GM12873 (cell line): Measurements from ENCODE around the gene DTX4.

Experiments used
- TF ChIP-seq, protein P1 (sequence below): IDR thresholded peaks from 2 replicates; pipeline ENCODE4 v1.5.1; 2012; ENCODE audit warnings: low read depth, mild to moderate bottlenecking, moderate library complexity, low read length, control low read depth; ENCODE audit not compliant: insufficient read depth; ENCODE audit errors: missing control alignments

The DTX4 gene

GRCh38 chr11:59204746-59205145 is 32.8 kb downstream of the DTX4 start:
- TF ChIP-seq, protein P1, sequence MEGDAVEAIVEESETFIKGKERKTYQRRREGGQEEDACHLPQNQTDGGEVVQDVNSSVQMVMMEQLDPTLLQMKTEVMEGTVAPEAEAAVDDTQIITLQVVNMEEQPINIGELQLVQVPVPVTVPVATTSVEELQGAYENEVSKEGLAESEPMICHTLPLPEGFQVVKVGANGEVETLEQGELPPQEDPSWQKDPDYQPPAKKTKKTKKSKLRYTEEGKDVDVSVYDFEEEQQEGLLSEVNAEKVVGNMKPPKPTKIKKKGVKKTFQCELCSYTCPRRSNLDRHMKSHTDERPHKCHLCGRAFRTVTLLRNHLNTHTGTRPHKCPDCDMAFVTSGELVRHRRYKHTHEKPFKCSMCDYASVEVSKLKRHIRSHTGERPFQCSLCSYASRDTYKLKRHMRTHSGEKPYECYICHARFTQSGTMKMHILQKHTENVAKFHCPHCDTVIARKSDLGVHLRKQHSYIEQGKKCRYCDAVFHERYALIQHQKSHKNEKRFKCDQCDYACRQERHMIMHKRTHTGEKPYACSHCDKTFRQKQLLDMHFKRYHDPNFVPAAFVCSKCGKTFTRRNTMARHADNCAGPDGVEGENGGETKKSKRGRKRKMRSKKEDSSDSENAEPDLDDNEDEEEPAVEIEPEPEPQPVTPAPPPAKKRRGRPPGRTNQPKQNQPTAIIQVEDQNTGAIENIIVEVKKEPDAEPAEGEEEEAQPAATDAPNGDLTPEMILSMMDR = no peak

- TF ChIP-seq, protein P1 = no peak
Measured at GRCh38 chr11:59205648-59206047, 33.7 kb downstream of the DTX4 start.

GRCh38 chr11:59206635-59207034 is 34.7 kb downstream of the DTX4 start:
- TF ChIP-seq, protein P1 = peak; percentile 78

DNA sequence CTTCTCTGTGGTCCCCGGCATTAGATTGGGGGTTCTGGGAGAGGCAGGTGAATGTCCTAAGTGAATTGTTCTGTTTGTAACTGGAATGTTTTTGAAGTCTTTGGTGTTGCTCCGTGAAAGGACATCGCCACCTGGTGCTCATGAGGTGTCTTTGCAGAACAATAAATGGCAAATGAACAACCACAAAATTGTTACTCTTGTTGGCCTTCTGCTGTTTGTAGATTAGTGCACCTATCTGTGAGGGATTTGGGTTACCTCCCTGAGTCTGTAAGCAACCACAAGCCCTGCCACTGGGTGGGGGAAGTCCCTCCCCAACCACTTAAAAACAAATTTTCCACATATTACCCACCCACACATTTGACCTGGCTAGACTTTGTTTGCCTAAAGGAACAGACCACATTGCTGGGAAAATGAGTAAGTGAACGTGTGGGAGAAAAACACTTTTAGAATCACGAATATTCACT is 36.1 kb downstream of the DTX4 start:
- TF ChIP-seq, protein P1 = peak; percentile 82

- TF ChIP-seq, protein P1 = no peak
Measured at GRCh38 chr11:59208956-59209355, 37.0 kb downstream of the DTX4 start.

DNA sequence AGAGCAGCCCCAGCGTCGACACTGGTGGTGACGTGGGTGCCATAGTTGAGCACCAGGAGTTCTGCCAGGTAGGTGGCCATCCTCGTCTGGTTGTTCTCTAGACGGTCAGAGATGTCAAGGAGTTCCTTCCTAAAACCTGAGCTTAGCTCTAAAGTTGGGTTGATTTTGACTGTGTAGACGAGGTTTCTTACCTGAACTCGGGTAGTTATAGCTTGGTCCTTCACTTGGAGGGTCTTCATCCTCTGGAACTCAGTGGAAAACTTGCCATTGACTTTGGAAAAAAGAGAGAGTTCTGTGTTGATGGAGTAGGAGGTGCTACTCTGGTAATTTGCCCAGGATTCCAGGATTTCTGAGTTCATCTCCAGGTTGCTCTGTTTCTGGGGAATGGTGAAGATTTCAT is 40.3 kb downstream of the DTX4 start:
- TF ChIP-seq, protein P1 = no peak

DNA sequence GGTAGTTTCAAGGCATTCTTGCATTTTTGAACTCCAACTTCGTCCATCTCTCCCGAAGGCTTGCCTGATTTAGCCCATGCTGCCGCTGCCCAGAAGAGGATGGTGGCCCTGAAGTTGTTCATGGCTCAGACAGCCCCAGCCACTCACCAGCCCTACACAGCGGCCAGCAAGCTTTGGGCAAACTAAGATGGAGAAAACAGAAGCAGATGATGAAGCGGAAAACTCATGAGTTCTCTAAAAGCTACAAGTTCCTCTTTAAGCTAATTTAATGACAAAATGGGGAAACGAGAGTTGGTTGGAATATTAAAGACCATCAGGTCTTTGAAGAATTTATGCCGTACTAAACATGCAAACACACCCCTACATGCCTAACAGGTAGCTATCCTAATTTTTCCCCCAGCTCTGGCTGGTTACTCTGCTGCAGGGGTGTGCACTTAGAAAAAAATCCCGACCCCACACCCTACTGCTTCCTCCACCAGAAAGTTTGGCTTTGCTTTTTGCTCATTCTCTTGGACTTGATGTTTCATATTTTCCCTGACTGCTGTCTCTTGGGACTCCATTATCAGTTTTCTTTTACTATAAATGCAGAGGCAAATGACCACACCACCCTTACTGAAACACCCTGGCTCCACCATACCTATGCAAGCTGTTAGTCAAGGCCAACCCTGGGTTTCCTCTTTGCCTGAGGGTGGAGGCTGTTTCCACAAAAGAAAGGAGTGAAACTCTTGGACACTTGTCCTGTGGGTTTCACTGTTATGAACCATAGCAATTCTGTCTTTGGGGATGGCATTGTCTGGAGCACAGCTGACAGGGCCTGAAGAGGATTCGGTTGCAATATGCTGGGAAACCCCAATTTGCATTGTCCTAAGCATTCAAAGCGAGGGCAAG is 41.1 kb downstream of the DTX4 start, which contains the start of gene MPEG1:
Gene MPEG1, minus strand, starts transcription at position 184 of the 888 bp plus-strand sequence. Its CDS starts 62 bp downstream, at position 122.
- TF ChIP-seq, protein P1 = no peak
